SK-N-SH treated with all-trans-retinoic acid at 6 μM for 48 hours (cell line): ENCODE measurements around the gene PDE1C.

Experiments
- ATAC-seq: fragments of 200-7000 bp; cut with Tn5 transposase; 3 replicates; pipeline ENCODE4 v1.9.1; 2020; ENCODE audit warnings: mild to moderate bottlenecking, moderate library complexity
- ARNTL ChIP-seq: fragments of 450-650 bp; formaldehyde crosslinking; IDR thresholded peaks from 2 replicates; pipeline ENCODE4 v1.5.0; 2020; ENCODE audit warnings: low read depth, mild to moderate bottlenecking, moderate library complexity, borderline replicate concordance
- BACH2 ChIP-seq: fragments of 250-450 bp; sonication (Bioruptor Pico); IDR thresholded peaks from 2 replicates; pipeline ENCODE4 v1.9.0; 2021; ENCODE audit warnings: mild to moderate bottlenecking, borderline replicate concordance
- CREB5 ChIP-seq: fragments of 250-450 bp; sonication (Bioruptor Pico); IDR thresholded peaks from 2 replicates; pipeline ENCODE4 v1.5.1; 2020; ENCODE audit warnings: low read depth, mild to moderate bottlenecking, moderate library complexity
- CSDC2 ChIP-seq: fragments of 250-450 bp; sonication (Bioruptor Pico); IDR thresholded peaks from 2 replicates; pipeline ENCODE4 v1.5.0; 2020; ENCODE audit warnings: mild to moderate bottlenecking, moderate library complexity
- CSRNP3 ChIP-seq: fragments of 250-450 bp; sonication (Bioruptor Pico); IDR thresholded peaks from 2 replicates; pipeline ENCODE4 v1.5.1; 2021; ENCODE audit warnings: mild to moderate bottlenecking, moderate library complexity
- ESRRG ChIP-seq: fragments of 250-450 bp; sonication (Bioruptor Pico); IDR thresholded peaks from 2 replicates; pipeline ENCODE4 v1.6.1; 2021; ENCODE audit warnings: mild to moderate bottlenecking
- GLIS3 ChIP-seq: fragments of 250-450 bp; sonication (Bioruptor Pico); IDR thresholded peaks from 2 replicates; pipeline ENCODE4 v1.5.0; 2020; ENCODE audit warnings: mild to moderate bottlenecking, moderate library complexity
- ISL1 ChIP-seq: fragments of 250-450 bp; sonication (Bioruptor Pico); IDR thresholded peaks from 2 replicates; pipeline ENCODE4 v2.1.2; 2022; ENCODE audit warnings: mild to moderate bottlenecking, moderate library complexity
- OSR1 ChIP-seq: fragments of 250-450 bp; sonication (Bioruptor Pico); IDR thresholded peaks from 2 replicates; pipeline ENCODE4 v1.8.0; 2022; ENCODE audit warnings: moderate library complexity, mild to moderate bottlenecking, inconsistent platforms
- PATZ1 ChIP-seq: fragments of 250-450 bp; sonication (Bioruptor Pico); IDR thresholded peaks from 2 replicates; pipeline ENCODE4 v1.8.0; 2020; ENCODE audit warnings: mild to moderate bottlenecking, moderate library complexity, borderline replicate concordance
- POU6F1 ChIP-seq: fragments of 250-450 bp; sonication (Bioruptor Pico); IDR thresholded peaks from 2 replicates; pipeline ENCODE4 v1.8.0; 2021; ENCODE audit warnings: low read depth, mild to moderate bottlenecking, moderate library complexity, borderline replicate concordance
- PPARA ChIP-seq: fragments of 250-450 bp; sonication (Bioruptor Pico); IDR thresholded peaks from 2 replicates; pipeline ENCODE4 v1.5.0; 2020; ENCODE audit warnings: mild to moderate bottlenecking, borderline replicate concordance
- RARB ChIP-seq: fragments of 250-450 bp; sonication (Bioruptor Pico); IDR thresholded peaks from 2 replicates; pipeline ENCODE4 v1.8.0; 2021; ENCODE audit warnings: mild to moderate bottlenecking, moderate library complexity
- SNAI2 ChIP-seq: fragments of 250-450 bp; sonication (Bioruptor Pico); IDR thresholded peaks from 2 replicates; pipeline ENCODE4 v1.5.0; 2020; ENCODE audit warnings: mild to moderate bottlenecking, moderate library complexity
- TCF4 ChIP-seq: fragments of 250-450 bp; sonication (Bioruptor Pico); IDR thresholded peaks from 2 replicates; pipeline ENCODE4 v1.8.0; 2021; ENCODE audit warnings: mild to moderate bottlenecking, moderate library complexity, borderline replicate concordance
- TOX ChIP-seq: fragments of 250-450 bp; sonication (Bioruptor Pico); IDR thresholded peaks from 2 replicates; pipeline ENCODE4 v1.8.0; 2021; ENCODE audit warnings: mild to moderate bottlenecking, moderate library complexity, borderline replicate concordance
- TSHZ2 ChIP-seq: fragments of 250-450 bp; sonication (Bioruptor Pico); IDR thresholded peaks from 2 replicates; pipeline ENCODE4 v1.5.0; 2020; ENCODE audit warnings: mild to moderate bottlenecking, moderate library complexity
- ZFP3 ChIP-seq: fragments of 250-450 bp; sonication (Bioruptor Pico); IDR thresholded peaks from 2 replicates; pipeline ENCODE4 v1.5.0; 2020; ENCODE audit warnings: mild to moderate bottlenecking, moderate library complexity
- ZNF565 ChIP-seq: fragments of 450-650 bp; formaldehyde crosslinking; conservative IDR thresholded peaks from 2 replicates; pipeline ENCODE4 v1.5.0; 2020; ENCODE audit warnings: low read depth, mild to moderate bottlenecking, moderate library complexity
- ZNF70 ChIP-seq: fragments of 450-650 bp; formaldehyde crosslinking; IDR thresholded peaks from 2 replicates; pipeline ENCODE4 v1.5.0; 2020; ENCODE audit warnings: mild to moderate bottlenecking, moderate library complexity
- ZNF8 ChIP-seq: fragments of 450-650 bp; formaldehyde crosslinking; IDR thresholded peaks from 2 replicates; pipeline ENCODE4 v1.5.0; 2020; ENCODE audit warnings: mild to moderate bottlenecking, moderate library complexity

The PDE1C gene

GRCh38 chr7:31934551-31934950, 135.7 kb downstream of the PDE1C start:
- TF ChIP-seq ZNF565 (CRISPR knock-in tag) (no peak), ARNTL (CRISPR knock-in tag) (no peak), TSHZ2 (CRISPR knock-in tag) (no peak), TCF4 (no peak), CSDC2 (CRISPR knock-in tag) (no peak), ZFP3 (CRISPR knock-in tag) (no peak), PATZ1 (CRISPR knock-in tag) (no peak), PPARA (CRISPR knock-in tag) (no peak), ZNF8 (CRISPR knock-in tag) (no peak), ZNF70 (CRISPR knock-in tag) (no peak), GLIS3 (no peak), RARB (CRISPR knock-in tag) (no peak), POU6F1 (CRISPR knock-in tag) (no peak), ESRRG (CRISPR knock-in tag) (no peak), TOX (CRISPR knock-in tag) (no peak), ISL1 (CRISPR knock-in tag) (no peak)
- ATAC-seq, result peak; percentile 64

- ATAC-seq, result no peak; the same call in 2 of the 3 replicates
- no peak for TF ChIP-seq TSHZ2 (CRISPR knock-in tag)
- TF ChIP-seq PATZ1 (CRISPR knock-in tag), result no peak
- TF ChIP-seq ZNF8 (CRISPR knock-in tag), result no peak
- TF ChIP-seq ZNF70 (CRISPR knock-in tag), result no peak
Measured at GRCh38 chr7:31933481-31933880, 136.7 kb downstream of the PDE1C start.

- no peak for ATAC-seq
- TF ChIP-seq BACH2 (no peak), RARB (CRISPR knock-in tag) (no peak), ZNF565 (CRISPR knock-in tag) (no peak), TCF4 (no peak), SNAI2 (CRISPR knock-in tag) (no peak), POU6F1 (CRISPR knock-in tag) (no peak), PPARA (CRISPR knock-in tag) (no peak), ZNF8 (CRISPR knock-in tag) (no peak), CSRNP3 (no peak), CREB5 (CRISPR knock-in tag) (no peak), OSR1 (CRISPR knock-in tag) (no peak), ISL1 (CRISPR knock-in tag) (no peak)
Measured at GRCh38 chr7:31926991-31927584, 143.1 kb downstream of the PDE1C start.
